Coronary artery (tissue), 2 donors: ENCODE results near the gene DIAPH2.

Experiments used
- DNase-seq: peaks from one replicate; pipeline ENCODE4 v3.0.0-alpha.2; 2017; ENCODE audit warnings: low spot score
- H3K27ac ChIP-seq, 2 donors: fragments of 200-600 bp; sonication (generic); one replicate each; pipeline ENCODE4 v1.5.1; 2016 to 2019
- H3K4me3 ChIP-seq: fragments of 200-600 bp; sonication (generic); 2 replicates; pipeline ENCODE4 v1.5.1; 2016; ENCODE audit warnings: mild to moderate bottlenecking, moderate library complexity
- CTCF ChIP-seq: fragments of 200-600 bp; sonication (generic); IDR thresholded peaks from one replicate; pipeline ENCODE4 v1.5.1; 2019; ENCODE audit warnings: antibody characterized with exemption

Gene DIAPH2

GRCh38 chrX:97531825-97532224 lies 847.2 kb downstream of the DIAPH2 start:
- TF ChIP-seq CTCF = no peak
- no peak for DNase-seq
- no peak overlapping the region for H3K4me3 ChIP-seq
- no peak overlapping the region for H3K27ac ChIP-seq

GRCh38 chrX:97538745-97539144 lies 854.1 kb downstream of the DIAPH2 start:
- Histone ChIP-seq H3K27ac (no peak overlapping the region), H3K4me3 (no peak overlapping the region)
- TF ChIP-seq CTCF = no peak
- DNase-seq = no peak

- no peak for TF ChIP-seq CTCF
- no peak overlapping the region for H3K4me3 ChIP-seq
- H3K27ac ChIP-seq = no peak overlapping the region
- no peak for DNase-seq
Measured at GRCh38 chrX:97539970-97540519, 855.4 kb downstream of the DIAPH2 start.

GRCh38 chrX:97547877-97548578 lies 863.4 kb downstream of the DIAPH2 start:
- TF ChIP-seq CTCF = no peak
- no peak overlapping the region for H3K4me3 ChIP-seq
- no peak overlapping the region for H3K27ac ChIP-seq
- DNase-seq = no peak

- Histone ChIP-seq H3K4me3 (no peak overlapping the region), H3K27ac (no peak overlapping the region)
- DNase-seq = no peak
- no peak for TF ChIP-seq CTCF
Measured at GRCh38 chrX:97551821-97552220, 867.2 kb downstream of the DIAPH2 start.

- Histone ChIP-seq H3K27ac (no peak overlapping the region), H3K4me3 (no peak overlapping the region)
- DNase-seq = no peak
- TF ChIP-seq CTCF = no peak
Measured at GRCh38 chrX:97553833-97554232, 869.2 kb downstream of the DIAPH2 start.

- no peak overlapping the region for H3K4me3 ChIP-seq
- no peak for DNase-seq
- H3K27ac ChIP-seq = no peak overlapping the region
- TF ChIP-seq CTCF = no peak
Measured at GRCh38 chrX:97556359-97556758, 871.7 kb downstream of the DIAPH2 start.
